SU-DHL-6 (cell line): ENCODE measurements around the gene IGF2.

Experiments
- H2AFZ ChIP-seq: fragments of 200-600 bp; sonication (generic); 2 replicates; pipeline ENCODE4 v1.6.1; 2014; ENCODE audit warnings: low read depth, mild to moderate bottlenecking, moderate library complexity, mixed read lengths, antibody characterized with exemption, low read length; ENCODE audit not compliant: severe bottlenecking
- H3F3A ChIP-seq: fragments of 200-600 bp; shearing (Covaris generic); 2 replicates; pipeline ENCODE4 v1.6.0; 2016; ENCODE audit warnings: antibody characterized with exemption, mild to moderate bottlenecking; ENCODE audit not compliant: insufficient read depth
- H3K27ac ChIP-seq: fragments of 200-600 bp; sonication (generic); 2 replicates; pipeline ENCODE4 v1.5.1; 2016; ENCODE audit warnings: low read depth, mild to moderate bottlenecking, low read length, moderate library complexity, mixed read lengths
- H3K27me3 ChIP-seq: fragments of 200-600 bp; sonication (generic), shearing (Covaris generic); 2 replicates; pipeline ENCODE4 v1.6.0; 2014; ENCODE audit warnings: mild to moderate bottlenecking, low read length
- H3K36me3 ChIP-seq: fragments of 200-600 bp; sonication (generic); 2 replicates; pipeline ENCODE4 v1.6.1; 2014; ENCODE audit warnings: mild to moderate bottlenecking, low read length, mixed read lengths
- H3K4me2 ChIP-seq: fragments of 300-600, 200-600 bp; shearing (Covaris generic), sonication (generic); 2 replicates; pipeline ENCODE4 v1.6.0; 2014; ENCODE audit warnings: low read length, low read depth, mild to moderate bottlenecking; ENCODE audit not compliant: poor library complexity, severe bottlenecking
- H3K4me3 ChIP-seq: fragments of 200-600 bp; sonication (generic); 2 replicates; pipeline ENCODE4 v1.5.1; 2014; ENCODE audit warnings: antibody characterized with exemption, low read length, mild to moderate bottlenecking, mixed read lengths; ENCODE audit not compliant: insufficient read depth, poor library complexity, severe bottlenecking
- H3K79me2 ChIP-seq: fragments of 200-600 bp; sonication (generic); 2 replicates; pipeline ENCODE4 v1.6.1; 2014; ENCODE audit warnings: mild to moderate bottlenecking, low read length, moderate library complexity; ENCODE audit not compliant: insufficient read depth
- H3K9ac ChIP-seq: fragments of 200-600 bp; sonication (generic); 2 replicates; pipeline ENCODE4 v1.7.0; 2014; ENCODE audit warnings: mild to moderate bottlenecking, low read length
- H3K9me2 ChIP-seq: fragments of 200-600 bp; sonication (generic); replicated peaks from 2 replicates; pipeline ENCODE4 v1.6.1; 2014; ENCODE audit warnings: low read length; ENCODE audit not compliant: insufficient read depth
- H3K9me3 ChIP-seq: fragments of 200-600 bp; sonication (generic); 2 replicates; pipeline ENCODE4 v1.6.1; 2014; ENCODE audit warnings: low read length, mixed read lengths; ENCODE audit not compliant: insufficient read depth
- H4K20me1 ChIP-seq: fragments of 200-600 bp; sonication (generic); 2 replicates; pipeline ENCODE4 v1.6.1; 2014; ENCODE audit warnings: low read depth, mild to moderate bottlenecking, antibody characterized with exemption, low read length, moderate library complexity, mixed read lengths
- EZH2phosphoT487 ChIP-seq: fragments of 200-600 bp; sonication (generic), shearing (Covaris generic); conservative IDR thresholded peaks from 2 replicates; pipeline ENCODE4 v1.6.1; 2018; ENCODE audit warnings: mild to moderate bottlenecking, antibody characterized with exemption, low read length, moderate library complexity, mixed read lengths
- TF ChIP-seq, protein P1 (sequence below): fragments of 200-600 bp; sonication (generic); IDR thresholded peaks from one replicate; pipeline ENCODE4 v1.5.1; 2017; ENCODE audit warnings: antibody characterized with exemption, mild to moderate bottlenecking, low read length, moderate library complexity; ENCODE audit not compliant: insufficient read depth, poor library complexity, severe bottlenecking

The IGF2 gene

GRCh38 chr11:2186669-2187279 is 47.6 kb upstream of the IGF2 start:
- Histone ChIP-seq H2AFZ (no peak overlapping the region), H3K36me3 (no peaks in the 10 kb centered on the region), H3K4me2 (no peak overlapping the region), H3K79me2 (no peaks in the 10 kb centered on the region), H3K27me3 (no peaks in the 10 kb centered on the region), H3K9me2 (no peaks in the 10 kb centered on the region), H4K20me1 (no peaks in the 10 kb centered on the region), H3K9me3 (no peaks in the 10 kb centered on the region), H3F3A (no peaks in the 10 kb centered on the region), H3K27ac (no peak overlapping the region), H3K4me3 (no peak overlapping the region), H3K9ac (no peak overlapping the region)
- TF ChIP-seq, protein P1, sequence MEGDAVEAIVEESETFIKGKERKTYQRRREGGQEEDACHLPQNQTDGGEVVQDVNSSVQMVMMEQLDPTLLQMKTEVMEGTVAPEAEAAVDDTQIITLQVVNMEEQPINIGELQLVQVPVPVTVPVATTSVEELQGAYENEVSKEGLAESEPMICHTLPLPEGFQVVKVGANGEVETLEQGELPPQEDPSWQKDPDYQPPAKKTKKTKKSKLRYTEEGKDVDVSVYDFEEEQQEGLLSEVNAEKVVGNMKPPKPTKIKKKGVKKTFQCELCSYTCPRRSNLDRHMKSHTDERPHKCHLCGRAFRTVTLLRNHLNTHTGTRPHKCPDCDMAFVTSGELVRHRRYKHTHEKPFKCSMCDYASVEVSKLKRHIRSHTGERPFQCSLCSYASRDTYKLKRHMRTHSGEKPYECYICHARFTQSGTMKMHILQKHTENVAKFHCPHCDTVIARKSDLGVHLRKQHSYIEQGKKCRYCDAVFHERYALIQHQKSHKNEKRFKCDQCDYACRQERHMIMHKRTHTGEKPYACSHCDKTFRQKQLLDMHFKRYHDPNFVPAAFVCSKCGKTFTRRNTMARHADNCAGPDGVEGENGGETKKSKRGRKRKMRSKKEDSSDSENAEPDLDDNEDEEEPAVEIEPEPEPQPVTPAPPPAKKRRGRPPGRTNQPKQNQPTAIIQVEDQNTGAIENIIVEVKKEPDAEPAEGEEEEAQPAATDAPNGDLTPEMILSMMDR, result peak; percentile 22
- no peak for TF ChIP-seq EZH2phosphoT487

GRCh38 chr11:2185324-2186085 is 46.3 kb upstream of the IGF2 start:
- Histone ChIP-seq H3K27ac (no peak overlapping the region), H3K4me2 (no peak overlapping the region)

DNA sequence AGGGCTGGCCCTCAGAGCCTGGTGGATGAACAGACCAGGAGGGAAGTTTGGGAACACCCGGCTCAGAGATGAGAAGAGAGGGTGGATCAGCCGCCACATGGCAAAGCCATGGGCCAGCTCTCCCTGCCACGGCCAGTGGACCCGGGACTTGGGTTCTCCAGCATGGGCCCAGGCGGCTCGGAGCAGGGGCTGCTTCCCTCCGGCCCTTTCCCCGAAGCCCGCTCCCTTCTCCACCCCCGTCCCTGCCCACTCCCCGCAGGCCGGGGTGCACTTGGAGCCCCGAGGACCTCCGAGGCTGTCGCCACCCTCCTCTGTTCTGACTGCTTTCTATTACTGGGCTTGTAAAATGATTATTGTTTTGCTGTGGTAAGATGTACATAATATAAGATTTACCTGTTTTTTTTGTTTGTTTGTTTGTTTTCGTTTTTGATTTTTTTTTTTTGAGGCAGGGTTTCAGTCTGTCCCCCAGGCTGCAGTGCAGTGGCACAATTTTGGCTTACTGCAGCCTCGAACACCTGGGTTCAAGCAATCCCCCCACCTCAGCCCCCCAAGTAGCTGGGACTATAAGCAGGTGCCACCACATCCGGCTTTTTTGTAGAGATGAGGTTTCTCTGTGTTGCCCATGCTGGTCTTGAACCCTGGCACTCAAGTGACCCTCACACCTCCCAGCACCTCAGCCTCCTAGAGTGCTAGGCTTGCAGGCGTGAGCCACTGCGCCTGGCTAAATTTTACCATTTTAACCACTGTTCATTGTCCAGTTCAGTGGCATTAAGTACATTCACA is 43.7 kb upstream of the IGF2 start:
- Histone ChIP-seq H3K27me3 (no peaks in the 10 kb centered on the region), H3K9me2 (no peaks in the 10 kb centered on the region), H3K4me3 (no peak overlapping the region), H2AFZ (no peak overlapping the region), H3K9ac (no peak overlapping the region), H3K79me2 (no peaks in the 10 kb centered on the region), H3K27ac (no peak overlapping the region), H3K9me3 (no peaks in the 10 kb centered on the region), H3F3A (no peaks in the 10 kb centered on the region), H4K20me1 (no peaks in the 10 kb centered on the region), H3K4me2 (no peak overlapping the region), H3K36me3 (no peaks in the 10 kb centered on the region)
- TF ChIP-seq, protein P1, result no peak
- no peak for TF ChIP-seq EZH2phosphoT487

More at GRCh38 chr11:2185324-2186085, 46.3 kb upstream of the IGF2 start:
- TF ChIP-seq EZH2phosphoT487, result no peak
- TF ChIP-seq, protein P1, result no peak
- H3K4me3 ChIP-seq, result no peak overlapping the region
- H3K9ac ChIP-seq, result no peak overlapping the region
- H3K36me3 ChIP-seq, result no peaks in the 10 kb centered on the region
- H3F3A ChIP-seq, result no peaks in the 10 kb centered on the region
- H4K20me1 ChIP-seq, result no peaks in the 10 kb centered on the region
- H3K79me2 ChIP-seq, result no peaks in the 10 kb centered on the region
- H3K9me3 ChIP-seq, result no peaks in the 10 kb centered on the region
- no peaks in the 10 kb centered on the region for H3K9me2 ChIP-seq
- no peaks in the 10 kb centered on the region for H3K27me3 ChIP-seq
- no peak overlapping the region for H2AFZ ChIP-seq
